Cardiac muscle cell (in vitro differentiated cells and primary cell): ENCODE data around the gene WDR6. TPM values are rescaled to one million over a fixed set of nuclear protein-coding genes. Genes with fewer than 3 reads are reported as not detected.

ENCODE experiments used
- DNase-seq, 2 donors: peaks; one replicate each; pipeline versions ENCODE4 v3.0.0 to v3.0.0-alpha.2; 2010 to 2017; ENCODE audit warnings: low read depth in 1 of 2, low spot score in 1 of 2
- H3K27ac ChIP-seq: fragments of 200-600 bp; sonication (generic); 2 replicates; pipeline ENCODE4 v1.5.1; 2016
- H3K27me3 ChIP-seq: fragments of 200-600 bp; sonication (generic); 2 replicates; pipeline ENCODE4 v1.6.0; 2016; ENCODE audit warnings: control low read depth
- H3K36me3 ChIP-seq: fragments of 200-600 bp; sonication (generic); 2 replicates; pipeline ENCODE4 v1.5.1; 2016; ENCODE audit warnings: control low read depth
- H3K4me1 ChIP-seq: fragments of 200-600 bp; sonication (generic); 2 replicates; pipeline ENCODE4 v1.8.1; 2017; ENCODE audit warnings: low read depth, mild to moderate bottlenecking, mixed run types
- H3K4me3 ChIP-seq: fragments of 200-600 bp; sonication (generic); 2 replicates; pipeline ENCODE4 v1.5.1; 2016; ENCODE audit warnings: mild to moderate bottlenecking
- H3K9me3 ChIP-seq: fragments of 200-600 bp; sonication (generic); 2 replicates; pipeline ENCODE4 v1.5.1; 2017; ENCODE audit warnings: low read depth, mild to moderate bottlenecking, control low read depth
- polyA plus RNA-seq: library from polyadenylated mRNA; unstranded; fragments of >200 nt; fragmentation: Nextera tagmentation; extraction: Ambion mirVana; gene quantifications from 2 replicates; pipeline ENCODE4 v1.2.1, GENCODE V29; 2016
- total RNA-seq: library from RNA; depleted of rRNA; stranded (reverse); fragments of >200 nt; gene quantifications from 2 replicates; pipeline ENCODE4 v1.2.3, GENCODE V29; 2016
- TF ChIP-seq, protein P1 (sequence below): IDR thresholded peaks from 2 replicates; pipeline ENCODE4 v1.5.1; 2012; ENCODE audit warnings: low read depth, mild to moderate bottlenecking, low read length

The WDR6 gene
- total and polyA plus RNA-seq, 2 experiments from 2014 or later, result 223 to 277 TPM

DNA sequence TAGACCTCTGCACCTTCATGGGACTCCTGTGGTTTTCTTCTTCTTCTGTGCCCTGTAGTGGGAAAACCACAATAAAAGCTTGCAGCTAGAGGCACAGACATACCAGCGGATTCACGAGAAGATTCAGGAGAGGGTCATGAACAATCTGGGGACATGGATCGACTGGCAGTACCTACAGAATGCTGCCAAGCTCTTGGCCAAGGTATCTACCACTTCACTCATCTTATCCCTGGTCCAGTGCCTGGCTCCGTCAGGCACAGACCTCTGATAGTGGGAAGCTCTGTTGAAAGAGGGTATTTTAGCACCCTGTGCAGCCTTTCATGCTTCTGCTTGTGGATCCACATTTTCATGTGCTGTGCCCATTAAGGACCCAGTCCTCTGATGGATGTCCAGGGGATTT, 26.9 kb upstream of the WDR6 start:
- Histone ChIP-seq H3K36me3 (peaks cover 47% of the 10 kb centered on the region), H3K4me3 (no peak overlapping the region), H3K9me3 (no peaks in the 10 kb centered on the region), H3K4me1 (no peaks in the 10 kb centered on the region), H3K27me3 (no peaks in the 10 kb centered on the region), H3K27ac (no peak overlapping the region)
- DNase-seq, result no peak
- TF ChIP-seq, protein P1, sequence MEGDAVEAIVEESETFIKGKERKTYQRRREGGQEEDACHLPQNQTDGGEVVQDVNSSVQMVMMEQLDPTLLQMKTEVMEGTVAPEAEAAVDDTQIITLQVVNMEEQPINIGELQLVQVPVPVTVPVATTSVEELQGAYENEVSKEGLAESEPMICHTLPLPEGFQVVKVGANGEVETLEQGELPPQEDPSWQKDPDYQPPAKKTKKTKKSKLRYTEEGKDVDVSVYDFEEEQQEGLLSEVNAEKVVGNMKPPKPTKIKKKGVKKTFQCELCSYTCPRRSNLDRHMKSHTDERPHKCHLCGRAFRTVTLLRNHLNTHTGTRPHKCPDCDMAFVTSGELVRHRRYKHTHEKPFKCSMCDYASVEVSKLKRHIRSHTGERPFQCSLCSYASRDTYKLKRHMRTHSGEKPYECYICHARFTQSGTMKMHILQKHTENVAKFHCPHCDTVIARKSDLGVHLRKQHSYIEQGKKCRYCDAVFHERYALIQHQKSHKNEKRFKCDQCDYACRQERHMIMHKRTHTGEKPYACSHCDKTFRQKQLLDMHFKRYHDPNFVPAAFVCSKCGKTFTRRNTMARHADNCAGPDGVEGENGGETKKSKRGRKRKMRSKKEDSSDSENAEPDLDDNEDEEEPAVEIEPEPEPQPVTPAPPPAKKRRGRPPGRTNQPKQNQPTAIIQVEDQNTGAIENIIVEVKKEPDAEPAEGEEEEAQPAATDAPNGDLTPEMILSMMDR, result no peak

DNA sequence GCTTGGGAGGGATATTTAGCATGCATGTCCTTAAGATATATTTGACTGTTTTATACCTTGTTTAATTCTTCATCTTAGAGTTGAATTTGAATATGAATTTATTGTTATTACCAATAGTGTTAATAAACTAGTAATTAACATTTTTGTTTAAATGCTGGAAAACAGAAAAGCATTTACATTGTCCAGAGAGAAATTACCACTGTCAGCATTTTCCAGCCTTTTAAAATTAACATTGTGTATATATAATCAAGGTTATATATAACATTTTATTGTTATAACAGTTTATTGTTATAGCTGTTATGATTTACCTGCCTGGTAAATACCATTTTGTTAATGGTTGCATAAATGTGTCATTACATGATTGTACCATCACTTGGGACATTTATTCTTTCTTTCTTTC, 25.2 kb upstream of the WDR6 start:
- TF ChIP-seq, protein P1, result no peak
- H3K36me3 ChIP-seq, result peaks cover 40% of the 10 kb centered on the region
- no peaks in the 10 kb centered on the region for H3K27me3 ChIP-seq
- no peak overlapping the region for H3K4me3 ChIP-seq
- H3K4me1 ChIP-seq, result no peaks in the 10 kb centered on the region
- no peak for DNase-seq
- no peaks in the 10 kb centered on the region for H3K9me3 ChIP-seq
- no peak overlapping the region for H3K27ac ChIP-seq

DNA sequence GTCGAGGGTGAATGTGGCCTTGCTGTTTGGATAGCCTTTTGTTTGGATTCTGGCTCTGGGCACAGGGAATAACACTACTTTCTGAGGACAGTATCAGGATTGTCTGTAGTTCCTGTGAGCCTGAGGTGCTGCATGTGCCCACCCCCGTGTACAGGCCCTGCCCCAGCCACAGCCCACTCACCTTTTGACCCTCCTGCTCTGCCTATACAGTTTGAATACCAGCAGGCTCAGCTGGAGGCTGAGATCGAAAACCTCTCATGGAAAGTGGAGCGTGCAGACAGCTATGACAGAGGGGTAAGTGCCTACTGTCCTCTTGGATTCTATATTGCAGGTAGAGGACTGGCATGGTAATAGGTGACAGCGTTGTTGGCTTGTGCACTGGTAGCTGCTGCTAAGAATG, 24.5 kb upstream of the WDR6 start:
- TF ChIP-seq, protein P1, result no peak
- Histone ChIP-seq H3K36me3 (peaks cover 36% of the 10 kb centered on the region), H3K27ac (peak overlapping the region; percentile 57), H3K4me3 (no peak overlapping the region), H3K9me3 (no peaks in the 10 kb centered on the region), H3K27me3 (no peaks in the 10 kb centered on the region), H3K4me1 (no peaks in the 10 kb centered on the region)
- DNase-seq, result no peak

DNA sequence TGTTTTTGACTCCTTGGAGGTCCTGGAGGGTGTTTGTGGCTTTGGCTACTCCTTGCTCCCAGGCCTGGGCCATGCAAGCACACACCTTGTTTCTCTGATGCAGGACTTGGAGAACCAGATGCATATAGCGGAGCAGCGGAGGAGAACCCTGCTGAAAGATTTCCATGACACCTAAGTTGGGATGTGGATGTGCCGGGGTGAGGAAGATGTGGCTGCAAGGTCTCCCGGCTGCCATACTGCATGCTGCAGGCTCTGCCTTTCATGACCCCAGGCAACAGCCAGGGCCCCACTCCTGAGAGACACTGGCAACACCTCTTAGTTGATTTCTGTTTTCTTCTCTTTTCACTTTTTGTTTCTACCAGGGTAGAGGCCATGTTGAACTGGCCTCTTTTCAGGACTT, 24.1 kb upstream of the WDR6 start:
- H3K27ac ChIP-seq, result peak overlapping the region; percentile 57
- H3K4me1 ChIP-seq, result no peaks in the 10 kb centered on the region
- H3K9me3 ChIP-seq, result no peaks in the 10 kb centered on the region
- TF ChIP-seq, protein P1, result no peak
- H3K36me3 ChIP-seq, result peaks cover 36% of the 10 kb centered on the region
- no peak overlapping the region for H3K4me3 ChIP-seq
- H3K27me3 ChIP-seq, result no peaks in the 10 kb centered on the region
- DNase-seq, result no peak

DNA sequence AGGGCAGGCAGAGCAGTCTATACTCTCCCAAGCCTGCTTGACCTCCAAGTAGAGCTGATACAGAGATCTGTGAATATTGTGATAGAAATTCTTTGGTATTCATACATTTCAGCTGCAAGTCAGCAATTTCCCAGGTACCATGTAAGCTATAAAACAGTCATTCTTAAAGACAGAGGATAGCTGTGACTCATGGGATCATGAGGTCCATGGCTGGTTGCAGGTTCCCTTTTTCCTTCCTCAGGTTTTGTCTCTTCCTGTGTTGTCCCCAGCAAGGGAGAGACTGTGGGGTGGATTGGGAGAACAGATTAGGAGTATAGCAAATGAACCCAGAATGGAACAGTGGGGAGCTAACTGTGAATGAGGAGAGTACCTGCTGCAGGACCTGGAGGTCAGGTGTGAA, 22.5 kb upstream of the WDR6 start:
- no peaks in the 10 kb centered on the region for H3K9me3 ChIP-seq
- DNase-seq, result no peak
- peaks cover 27% of the 10 kb centered on the region for H3K36me3 ChIP-seq
- TF ChIP-seq, protein P1, result no peak
- peaks cover 4% of the 10 kb centered on the region for H3K4me1 ChIP-seq
- H3K27me3 ChIP-seq, result no peaks in the 10 kb centered on the region
- no peak overlapping the region for H3K4me3 ChIP-seq
- H3K27ac ChIP-seq, result peak overlapping the region; percentile 17
